SK-N-SH treated with all-trans-retinoic acid at 6 μM for 48 hours (cell line): ENCODE results near the gene DISP1.

Experiments used
- ATAC-seq: fragments of 200-7000 bp; cut with Tn5 transposase; 3 replicates; pipeline ENCODE4 v1.9.1; 2020; ENCODE audit warnings: mild to moderate bottlenecking, moderate library complexity
- ARNTL ChIP-seq: fragments of 450-650 bp; formaldehyde crosslinking; IDR thresholded peaks from 2 replicates; pipeline ENCODE4 v1.5.0; 2020; ENCODE audit warnings: low read depth, mild to moderate bottlenecking, moderate library complexity, borderline replicate concordance
- CREB5 ChIP-seq: fragments of 250-450 bp; sonication (Bioruptor Pico); IDR thresholded peaks from 2 replicates; pipeline ENCODE4 v1.5.1; 2020; ENCODE audit warnings: low read depth, mild to moderate bottlenecking, moderate library complexity
- CSDC2 ChIP-seq: fragments of 250-450 bp; sonication (Bioruptor Pico); IDR thresholded peaks from 2 replicates; pipeline ENCODE4 v1.5.0; 2020; ENCODE audit warnings: mild to moderate bottlenecking, moderate library complexity
- CSRNP3 ChIP-seq: fragments of 250-450 bp; sonication (Bioruptor Pico); IDR thresholded peaks from 2 replicates; pipeline ENCODE4 v1.5.1; 2021; ENCODE audit warnings: mild to moderate bottlenecking, moderate library complexity
- ESRRG ChIP-seq: fragments of 250-450 bp; sonication (Bioruptor Pico); IDR thresholded peaks from 2 replicates; pipeline ENCODE4 v1.6.1; 2021; ENCODE audit warnings: mild to moderate bottlenecking
- GLIS3 ChIP-seq: fragments of 250-450 bp; sonication (Bioruptor Pico); IDR thresholded peaks from 2 replicates; pipeline ENCODE4 v1.5.0; 2020; ENCODE audit warnings: mild to moderate bottlenecking, moderate library complexity
- ISL1 ChIP-seq: fragments of 250-450 bp; sonication (Bioruptor Pico); IDR thresholded peaks from 2 replicates; pipeline ENCODE4 v2.1.2; 2022; ENCODE audit warnings: mild to moderate bottlenecking, moderate library complexity
- OSR1 ChIP-seq: fragments of 250-450 bp; sonication (Bioruptor Pico); IDR thresholded peaks from 2 replicates; pipeline ENCODE4 v1.8.0; 2022; ENCODE audit warnings: moderate library complexity, mild to moderate bottlenecking, inconsistent platforms
- PATZ1 ChIP-seq: fragments of 250-450 bp; sonication (Bioruptor Pico); IDR thresholded peaks from 2 replicates; pipeline ENCODE4 v1.8.0; 2020; ENCODE audit warnings: mild to moderate bottlenecking, moderate library complexity, borderline replicate concordance
- PPARA ChIP-seq: fragments of 250-450 bp; sonication (Bioruptor Pico); IDR thresholded peaks from 2 replicates; pipeline ENCODE4 v1.5.0; 2020; ENCODE audit warnings: mild to moderate bottlenecking, borderline replicate concordance
- RARB ChIP-seq: fragments of 250-450 bp; sonication (Bioruptor Pico); IDR thresholded peaks from 2 replicates; pipeline ENCODE4 v1.8.0; 2021; ENCODE audit warnings: mild to moderate bottlenecking, moderate library complexity
- SNAI2 ChIP-seq: fragments of 250-450 bp; sonication (Bioruptor Pico); IDR thresholded peaks from 2 replicates; pipeline ENCODE4 v1.5.0; 2020; ENCODE audit warnings: mild to moderate bottlenecking, moderate library complexity
- TCF4 ChIP-seq: fragments of 250-450 bp; sonication (Bioruptor Pico); IDR thresholded peaks from 2 replicates; pipeline ENCODE4 v1.8.0; 2021; ENCODE audit warnings: mild to moderate bottlenecking, moderate library complexity, borderline replicate concordance
- TOX ChIP-seq: fragments of 250-450 bp; sonication (Bioruptor Pico); IDR thresholded peaks from 2 replicates; pipeline ENCODE4 v1.8.0; 2021; ENCODE audit warnings: mild to moderate bottlenecking, moderate library complexity, borderline replicate concordance
- TSHZ2 ChIP-seq: fragments of 250-450 bp; sonication (Bioruptor Pico); IDR thresholded peaks from 2 replicates; pipeline ENCODE4 v1.5.0; 2020; ENCODE audit warnings: mild to moderate bottlenecking, moderate library complexity
- ZC3H10 ChIP-seq: fragments of 250-450 bp; sonication (Bioruptor Pico); IDR thresholded peaks from 2 replicates; pipeline ENCODE4 v1.5.1; 2021; ENCODE audit warnings: mild to moderate bottlenecking, moderate library complexity
- ZFP30 ChIP-seq: fragments of 450-650 bp; formaldehyde crosslinking; IDR thresholded peaks from 2 replicates; pipeline ENCODE4 v1.5.0; 2022; ENCODE audit warnings: mild to moderate bottlenecking, moderate library complexity
- ZNF70 ChIP-seq: fragments of 450-650 bp; formaldehyde crosslinking; IDR thresholded peaks from 2 replicates; pipeline ENCODE4 v1.5.0; 2020; ENCODE audit warnings: mild to moderate bottlenecking, moderate library complexity
- ZNF8 ChIP-seq: fragments of 450-650 bp; formaldehyde crosslinking; IDR thresholded peaks from 2 replicates; pipeline ENCODE4 v1.5.0; 2020; ENCODE audit warnings: mild to moderate bottlenecking, moderate library complexity

The DISP1 gene

GRCh38 chr1:222814536-222815439, at the start of gene DISP1:
TSS of gene DISP1 (plus strand) at chr1:222815039. CDS start at chr1:222942824, 127,785 bp downstream.
- peak; percentile 85 for ATAC-seq
- TF ChIP-seq ARNTL (CRISPR knock-in tag) (no peak), SNAI2 (no peak), PATZ1 (no peak), RARB (CRISPR knock-in tag) (no peak), ISL1 (CRISPR knock-in tag) (no peak), GLIS3 (no peak), TOX (CRISPR knock-in tag) (no peak; the same call in 1 of the 2 replicates), ZNF8 (CRISPR knock-in tag) (no peak), ZFP30 (no peak), TCF4 (CRISPR knock-in tag) (no peak), OSR1 (CRISPR knock-in tag) (no peak)
- TF ChIP-seq, all 23 proteins: peak for 0

GRCh38 chr1:222767152-222767571, 47.7 kb upstream of the DISP1 start:
- TF ChIP-seq TOX (CRISPR knock-in tag) (no peak), ESRRG (CRISPR knock-in tag) (no peak), CSRNP3 (CRISPR knock-in tag) (no peak)
- TF ChIP-seq, all 23 proteins: peak for 0
- no peak for ATAC-seq

GRCh38 chr1:222768592-222768991, 46.2 kb upstream of the DISP1 start:
- TF ChIP-seq CSRNP3 (CRISPR knock-in tag), result no peak
- TF ChIP-seq ISL1 (CRISPR knock-in tag), result no peak
- no peak for TF ChIP-seq CREB5 (CRISPR knock-in tag)
- no peak for TF ChIP-seq TSHZ2 (CRISPR knock-in tag)
- TF ChIP-seq ZC3H10 (CRISPR knock-in tag), result no peak
- TF ChIP-seq ZNF8 (CRISPR knock-in tag), result no peak
- no peak for TF ChIP-seq RARB (CRISPR knock-in tag)
- no peak for TF ChIP-seq ARNTL (CRISPR knock-in tag)
- no peak for TF ChIP-seq ZFP30
- no peak for TF ChIP-seq PATZ1
- no peak for TF ChIP-seq CSDC2 (CRISPR knock-in tag)
- no peak for TF ChIP-seq ZNF70
- TF ChIP-seq ESRRG (CRISPR knock-in tag), result no peak
- TF ChIP-seq TCF4 (CRISPR knock-in tag), result no peak
- TF ChIP-seq OSR1 (CRISPR knock-in tag), result no peak
- no peak for TF ChIP-seq TOX (CRISPR knock-in tag)
- no peak for TF ChIP-seq PPARA (CRISPR knock-in tag)
- no peak for TF ChIP-seq SNAI2
- no peak for TF ChIP-seq GLIS3

More at GRCh38 chr1:222768592-222768991, 46.2 kb upstream of the DISP1 start:
- ATAC-seq, result no peak
